Activated CD4-positive, alpha-beta T cell treated with anti-CD3 and anti-CD28 coated beads, Interleukin-2, Interleukin-6, amounts not matched to agents 100 ng/mL and 50 ng/mL, durations not matched to agents 16 hours and 8 hours (primary cell): Measurements from ENCODE around the gene UBR3.
A peak's percentile ranks its signal among the peaks of the same experiment; 100 is the strongest.
"Not testable (repeated sequence)": the region's sequence is repeated elsewhere in the genome, so short reads cannot be mapped to it uniquely, and the experiment has no call there.

ENCODE experiments used
- DNase-seq: peaks from one replicate; pipeline ENCODE4 v3.0.0-alpha.2; 2020

The UBR3 gene

DNA sequence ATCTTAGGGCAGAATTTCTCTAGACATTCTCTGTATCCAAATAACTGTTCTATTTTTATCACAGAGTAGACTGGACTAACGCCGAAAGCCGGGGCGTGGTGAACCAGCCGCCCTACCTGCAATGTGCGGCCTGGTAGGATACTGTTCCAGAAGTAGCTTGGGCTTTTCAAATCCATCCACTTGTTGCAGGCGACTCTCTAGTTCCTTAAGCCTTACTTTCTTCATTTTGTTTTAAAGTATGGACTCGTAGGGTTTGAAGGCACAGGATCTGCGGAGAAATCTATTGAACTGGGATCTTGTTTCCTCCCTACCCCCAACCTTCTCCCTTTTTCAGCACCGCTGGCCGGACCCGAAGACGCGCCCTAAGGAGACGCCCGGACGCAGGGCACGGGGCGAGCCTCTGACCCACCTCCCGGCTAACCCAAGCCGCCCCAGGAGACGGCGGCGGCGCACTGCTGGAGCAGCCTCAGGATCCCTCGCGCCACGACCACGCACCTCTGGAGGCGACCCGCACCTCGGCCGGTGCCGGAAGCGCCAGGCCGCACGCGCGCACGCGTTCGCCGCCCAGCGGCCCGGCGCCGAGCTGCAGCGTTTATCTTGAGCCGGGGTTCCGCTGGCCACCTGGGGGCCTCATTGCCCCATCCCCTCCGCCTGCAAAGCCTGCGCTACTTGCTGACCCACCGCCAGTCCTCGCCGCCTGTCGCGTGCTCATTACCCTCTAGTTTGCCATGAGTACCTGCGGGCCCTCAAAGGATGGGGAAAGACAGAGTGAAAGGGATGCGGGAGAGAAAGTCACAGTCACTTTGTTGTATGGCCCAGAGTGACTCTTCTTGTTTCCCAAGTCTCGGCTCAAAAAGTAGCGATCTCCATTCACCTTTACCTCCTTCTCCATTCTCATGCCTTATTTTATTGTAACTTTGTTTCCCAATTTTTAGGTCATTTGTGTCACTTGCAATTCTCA is 2.6 kb upstream of the UBR3 start, which contains the start of gene METTL5:
Gene METTL5, minus strand, starts transcription at position 533 of the 961 bp plus-strand sequence. Its CDS starts 308 bp downstream, at position 225.
- DNase-seq = peak; percentile 91

DNA sequence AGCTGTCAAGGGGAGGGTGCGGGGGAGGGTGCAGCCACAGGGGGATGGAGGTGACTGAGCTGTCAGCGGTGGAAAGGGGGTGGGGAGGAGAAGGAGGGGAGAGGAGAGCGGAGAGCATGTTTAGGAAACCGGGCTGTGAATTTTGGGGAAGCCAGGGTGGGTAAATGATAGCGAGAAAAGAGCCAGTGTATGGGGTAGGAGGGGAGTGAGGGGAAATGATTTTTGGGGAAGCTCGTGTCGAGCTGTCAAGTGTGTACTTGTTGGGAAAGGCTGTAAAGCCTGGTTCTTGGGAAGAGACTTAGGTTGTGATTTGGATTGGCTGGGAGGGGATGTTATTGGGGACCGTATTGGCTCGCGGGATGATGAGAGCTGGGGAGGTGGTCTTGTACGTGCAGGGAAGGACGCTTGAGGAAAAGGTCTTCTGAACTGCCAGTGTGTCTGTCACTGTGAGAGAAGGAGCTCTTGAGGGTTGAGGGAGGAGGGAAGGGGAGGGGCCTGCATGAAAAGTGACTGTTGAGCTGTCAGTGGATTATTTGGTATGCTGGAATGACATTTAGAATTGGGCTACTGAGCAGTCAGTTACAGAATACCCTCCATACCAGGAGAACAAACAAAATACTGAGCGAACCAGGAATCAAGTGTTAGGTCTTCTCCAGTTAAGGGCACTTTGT is 1.0 kb downstream of the UBR3 start:
- DNase-seq = peak; percentile 61

DNA sequence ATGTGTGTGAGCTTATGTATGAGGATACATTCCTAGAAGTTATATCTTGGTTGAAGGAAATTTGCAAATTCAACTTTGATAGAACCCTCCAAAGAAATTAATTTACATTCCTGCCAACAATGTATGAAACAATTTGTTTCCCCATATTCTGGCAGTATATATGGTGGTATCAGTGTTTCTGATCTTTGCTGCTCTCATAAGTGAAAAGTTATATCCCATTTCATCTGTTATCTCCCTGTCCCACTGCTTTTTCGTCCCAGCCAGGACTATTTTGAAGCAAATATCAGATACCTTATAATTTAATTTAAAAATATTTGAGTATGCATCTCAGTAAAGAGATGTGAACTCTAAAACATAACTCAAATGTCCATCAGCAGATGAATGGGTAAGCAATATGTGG is 7.1 kb downstream of the UBR3 start:
- DNase-seq = no peak

DNA sequence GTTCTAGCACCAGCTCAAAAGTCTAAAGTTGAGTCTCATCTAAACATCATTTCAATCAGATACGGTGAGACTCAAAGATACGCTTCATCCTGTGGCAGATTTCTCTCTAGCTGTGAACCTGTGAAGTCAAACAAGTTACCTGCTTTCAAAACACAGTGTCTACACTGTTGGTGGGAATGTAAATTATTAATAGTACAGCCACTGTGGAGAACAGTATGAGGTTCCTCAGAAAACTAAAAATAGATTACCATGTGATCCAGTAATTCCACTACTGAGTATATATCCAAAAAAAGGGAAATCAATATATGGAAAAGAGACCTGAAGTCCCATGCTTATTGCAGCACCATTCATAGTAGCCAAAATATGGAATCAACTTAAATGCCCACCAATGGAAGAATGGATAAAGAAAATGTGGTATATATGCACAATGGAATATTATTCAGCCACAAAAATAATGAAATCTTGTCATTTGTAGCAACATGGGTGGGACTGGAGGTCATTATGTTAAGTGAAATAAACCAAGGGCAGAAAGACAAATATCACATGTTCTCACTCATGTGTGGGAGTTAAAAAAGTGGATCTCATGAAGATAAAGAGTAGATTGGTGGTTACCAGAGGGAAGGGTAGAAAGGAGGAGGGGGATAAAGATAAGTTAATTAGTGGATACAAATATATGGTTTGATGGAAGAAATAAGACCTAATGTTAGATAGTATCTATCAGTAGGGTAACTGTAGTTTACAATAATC is 11.7 kb downstream of the UBR3 start:
- no peak for DNase-seq

DNA sequence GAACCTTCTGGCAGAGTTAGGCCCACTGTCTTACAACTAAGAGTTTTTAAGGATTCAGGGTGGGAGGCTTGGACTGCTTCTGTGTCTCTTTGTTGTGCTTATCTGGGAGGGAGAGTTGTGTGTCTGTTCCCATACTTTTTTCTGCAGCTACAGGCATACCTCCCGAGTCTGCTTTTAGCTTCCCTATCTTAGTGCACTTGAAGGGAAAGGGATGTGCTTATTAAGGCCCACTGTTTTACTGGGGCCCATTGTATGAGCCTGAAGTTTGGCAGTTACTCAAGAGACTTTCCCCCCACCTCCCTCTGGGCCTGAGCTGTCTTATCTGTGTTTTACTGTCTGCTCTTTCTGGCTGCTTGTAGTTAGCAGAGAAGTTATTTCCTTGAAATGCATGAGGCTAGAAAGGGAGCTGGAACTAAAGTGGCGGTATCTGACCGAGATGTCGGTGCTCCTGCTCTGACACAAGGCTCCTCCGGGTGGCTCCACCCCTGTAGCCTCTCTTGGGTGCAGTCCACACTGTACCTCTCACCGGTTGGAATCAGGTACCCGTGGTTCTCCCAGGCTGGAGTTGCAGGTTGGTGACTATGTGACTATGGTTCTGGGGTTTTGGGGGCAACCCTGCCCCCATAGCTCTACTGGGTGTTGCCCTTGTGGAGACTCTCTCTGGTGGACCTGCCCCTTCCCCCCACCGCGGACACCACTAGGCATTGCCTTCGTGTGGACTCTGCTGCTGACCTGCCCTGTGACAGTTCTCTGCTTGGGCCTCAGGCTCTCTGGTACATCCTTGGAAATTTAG is 12.9 kb downstream of the UBR3 start:
- DNase-seq = no peak

DNA sequence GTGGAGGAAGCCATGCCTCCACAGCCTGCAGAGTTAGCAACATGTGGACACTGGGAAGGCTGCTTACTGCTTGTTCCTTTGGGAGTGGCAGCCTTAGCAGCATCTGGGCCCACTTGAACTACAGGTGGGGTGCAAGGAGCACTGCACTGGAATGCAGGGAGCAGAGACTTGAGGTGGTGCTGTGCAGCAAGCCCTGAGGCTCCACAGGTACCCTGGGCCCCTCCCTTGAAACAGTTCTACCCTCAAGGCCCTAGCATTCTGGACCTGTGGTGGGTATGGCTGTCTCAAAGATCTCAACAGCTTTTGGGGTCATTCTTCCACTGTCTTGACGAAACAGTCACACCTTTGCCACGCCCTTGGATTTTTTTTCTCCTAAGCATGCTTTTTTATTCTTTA is 13.5 kb downstream of the UBR3 start:
- no peak for DNase-seq

DNA sequence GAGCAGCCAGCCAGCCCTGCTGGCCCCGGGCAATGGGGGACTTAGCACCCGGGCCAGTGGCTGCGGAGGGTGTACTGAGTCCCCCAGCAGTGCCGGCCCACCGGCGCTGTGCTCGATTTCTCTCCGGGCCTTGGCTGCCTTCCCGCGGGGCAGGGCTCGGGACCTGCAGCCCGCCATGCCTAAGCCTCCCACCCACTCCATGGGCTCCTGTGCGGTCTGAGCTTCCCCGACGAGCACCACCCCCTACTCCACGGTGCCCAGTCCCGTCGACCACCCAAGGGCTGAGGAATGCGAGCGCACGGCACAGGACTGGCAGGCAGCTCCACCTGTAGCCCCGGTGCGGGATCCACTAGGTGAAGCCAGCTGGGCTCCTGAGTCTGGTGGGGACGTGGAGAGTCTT is 14.4 kb downstream of the UBR3 start:
- not testable (repeated sequence) for DNase-seq

DNA sequence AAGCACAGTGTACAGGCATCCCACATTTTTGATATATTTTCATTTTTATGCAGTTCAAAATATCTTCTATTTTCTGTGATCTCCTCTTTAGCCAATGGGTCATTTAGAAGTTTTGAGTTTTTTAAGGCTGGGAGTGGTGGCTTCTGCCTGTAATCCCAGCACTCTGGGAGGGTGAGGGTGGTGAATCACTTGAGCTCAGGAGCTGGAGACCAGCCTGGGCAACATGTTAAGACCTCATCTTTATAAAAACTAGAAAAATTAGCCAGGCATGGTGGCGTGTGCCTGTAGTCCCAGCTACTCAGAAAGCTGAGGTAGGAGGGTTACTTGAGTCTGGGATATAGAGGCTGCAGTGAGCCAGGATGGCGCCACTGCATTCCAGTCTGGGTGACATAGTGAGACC is 17.8 kb downstream of the UBR3 start:
- DNase-seq = no peak

DNA sequence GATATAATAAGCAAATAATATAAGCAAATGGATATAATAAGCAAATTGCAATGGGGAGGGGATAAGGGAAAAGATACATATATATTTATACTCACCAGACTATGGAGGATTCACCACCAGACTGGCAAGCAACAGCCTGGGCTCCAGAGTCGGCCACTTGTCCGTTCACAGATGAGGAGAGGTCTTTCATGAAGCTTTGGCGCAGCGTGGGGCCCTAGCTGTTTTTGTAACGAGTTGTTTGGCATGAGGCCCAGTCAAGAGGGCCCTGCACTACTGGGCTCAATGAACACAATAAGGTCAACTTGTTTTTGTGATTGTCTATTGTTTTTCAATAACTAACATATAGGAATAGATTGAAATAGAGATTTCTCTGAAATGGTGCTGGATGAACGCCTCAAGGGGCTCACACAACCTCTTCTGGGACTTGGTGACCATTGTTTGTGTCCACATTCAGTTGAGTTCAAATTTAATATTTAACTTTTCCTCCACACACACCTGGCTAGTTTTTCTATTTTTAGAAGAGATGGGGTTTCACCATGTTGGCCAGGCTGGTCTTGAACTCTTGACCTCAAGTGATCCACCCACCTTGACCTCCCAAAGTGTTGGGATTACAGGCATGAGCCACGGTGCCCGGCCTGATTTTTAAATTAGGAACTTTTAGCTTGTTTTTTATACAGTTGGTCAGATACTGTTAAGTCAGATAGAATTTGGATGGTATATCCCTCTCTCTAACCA is 21.9 kb downstream of the UBR3 start:
- not testable (repeated sequence) for DNase-seq

DNA sequence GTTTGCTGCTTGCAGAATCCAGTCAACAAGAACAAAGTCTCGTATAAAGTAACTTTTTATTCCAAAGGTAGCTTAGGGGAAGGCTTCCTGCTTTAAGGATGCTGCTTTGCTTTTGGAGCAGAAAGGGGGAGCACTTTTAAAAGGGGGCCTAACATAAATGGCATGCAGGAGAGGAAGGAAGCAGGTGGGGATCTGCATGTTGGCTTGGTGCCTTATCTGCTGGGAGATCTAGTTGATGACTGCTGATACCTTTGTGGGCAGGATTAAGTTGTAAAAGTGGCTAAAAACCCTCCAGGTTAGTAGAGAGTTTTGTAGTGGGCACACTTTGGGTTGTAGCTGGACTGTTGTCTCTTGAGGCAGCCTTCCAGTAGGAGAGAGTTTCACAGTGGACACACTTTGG is 22.5 kb downstream of the UBR3 start:
- no peak for DNase-seq

DNA sequence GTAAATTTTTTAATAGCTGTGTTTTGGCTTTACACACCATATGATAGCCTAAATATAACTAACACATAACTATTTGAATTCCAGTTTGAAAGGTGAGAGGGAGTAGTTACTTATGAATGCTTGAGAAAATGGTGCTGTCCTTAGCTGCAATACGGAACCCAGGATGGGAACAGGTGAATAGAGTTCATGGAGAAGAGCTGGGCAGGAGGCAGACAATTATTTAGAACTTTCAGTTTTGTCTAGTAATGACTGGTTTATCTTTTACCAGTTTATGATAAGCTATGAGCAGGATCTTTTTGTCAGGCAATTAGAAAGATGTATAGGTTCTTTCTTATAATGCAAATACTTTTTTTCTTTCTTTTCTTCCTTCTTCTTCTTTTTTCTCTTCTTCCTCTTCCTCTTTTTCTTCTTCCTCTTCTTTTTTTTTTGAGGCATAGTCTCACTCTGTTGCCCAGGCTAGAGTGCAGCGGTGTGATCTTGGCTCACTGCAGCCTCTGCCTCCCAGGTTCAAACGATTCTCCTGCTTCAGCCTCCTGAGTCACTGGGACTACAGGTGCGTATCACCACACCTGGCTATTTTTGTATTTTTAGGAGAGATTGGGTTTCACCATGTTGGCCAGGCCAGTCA is 25.9 kb downstream of the UBR3 start:
- no peak for DNase-seq

DNA sequence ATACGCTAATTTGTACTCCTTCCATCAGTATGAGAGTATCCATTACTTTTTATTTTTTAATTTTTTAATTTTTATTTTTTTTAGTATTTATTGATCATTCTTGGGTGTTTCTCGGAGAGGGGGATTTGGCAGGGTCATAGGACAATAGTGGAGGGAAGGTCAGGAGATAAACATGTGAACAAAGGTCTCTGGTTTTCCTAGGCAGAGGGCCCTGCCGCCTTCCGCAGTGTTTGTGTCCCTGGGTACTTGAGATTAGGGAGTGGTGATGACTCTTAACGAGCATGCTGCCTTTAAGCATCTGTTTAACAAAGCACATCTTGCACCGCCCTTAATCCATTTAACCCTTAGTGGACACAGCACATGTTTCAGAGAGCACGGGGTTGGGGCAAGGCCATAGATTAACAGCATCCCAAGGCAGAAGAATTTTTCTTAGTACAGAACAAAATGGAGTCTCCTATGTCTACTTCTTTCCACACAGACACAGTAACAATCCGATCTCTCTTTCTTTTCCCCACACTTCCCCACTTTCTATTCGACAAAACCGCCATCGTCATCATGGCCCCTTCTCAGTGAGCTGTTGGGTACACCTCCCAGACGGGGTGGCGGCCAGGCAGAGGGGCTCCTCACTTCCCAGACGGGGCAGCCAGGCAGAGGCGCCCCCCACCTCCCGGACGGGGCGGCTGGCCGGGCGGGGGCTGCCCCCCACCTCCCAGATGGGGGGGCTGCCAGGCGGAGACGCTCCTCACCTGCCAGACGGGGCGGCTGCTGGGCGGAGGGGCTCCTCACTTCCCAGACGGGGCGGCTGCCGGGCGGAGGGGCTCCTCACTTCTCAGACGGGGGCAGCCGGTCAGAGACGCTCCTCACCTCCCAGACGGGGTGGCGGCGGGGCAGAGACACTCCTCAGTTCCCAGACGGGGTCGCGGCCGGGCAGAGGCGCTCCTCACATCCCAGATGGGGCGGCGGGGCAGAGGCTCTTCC is 28.3 kb downstream of the UBR3 start:
- not testable (repeated sequence) for DNase-seq

DNA sequence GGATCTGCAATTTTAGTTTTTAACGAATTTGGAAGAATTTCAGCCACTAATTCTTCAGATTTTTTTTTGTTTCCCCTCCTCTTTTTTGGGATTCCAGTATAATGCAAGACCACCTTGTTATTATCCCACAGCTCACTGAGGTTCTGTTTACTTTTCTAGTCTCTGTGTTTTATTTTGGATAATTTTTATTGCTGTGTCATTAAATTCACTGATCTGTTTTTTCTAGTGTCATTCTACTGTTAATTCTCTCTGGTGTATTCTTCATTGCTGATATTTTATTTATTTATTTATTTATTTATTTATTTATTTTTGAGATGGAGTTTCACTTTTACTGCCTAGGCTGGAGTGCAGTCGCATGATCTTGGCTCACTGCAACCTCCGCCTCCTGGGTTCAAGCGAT is 32.2 kb downstream of the UBR3 start:
- DNase-seq = no peak

DNA sequence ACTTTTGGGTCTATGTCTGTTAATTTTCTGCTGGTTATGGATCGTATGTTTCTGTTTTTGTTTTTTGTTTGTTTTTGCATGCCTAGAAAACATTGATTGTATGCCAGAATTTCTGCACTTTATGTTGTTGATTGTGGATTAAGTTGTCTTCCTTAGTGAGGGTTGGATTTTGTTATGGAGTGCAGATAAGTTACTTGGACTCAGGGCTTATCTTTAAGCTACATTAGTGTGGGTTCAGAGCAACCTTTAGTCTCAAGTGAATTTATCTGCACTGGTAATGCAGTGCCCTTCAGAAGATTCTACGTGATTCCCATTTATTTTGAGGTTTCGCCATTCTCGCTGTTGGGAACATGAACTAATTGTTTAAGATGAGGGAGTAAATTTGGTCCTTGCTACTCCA is 32.9 kb downstream of the UBR3 start:
- DNase-seq = no peak

DNA sequence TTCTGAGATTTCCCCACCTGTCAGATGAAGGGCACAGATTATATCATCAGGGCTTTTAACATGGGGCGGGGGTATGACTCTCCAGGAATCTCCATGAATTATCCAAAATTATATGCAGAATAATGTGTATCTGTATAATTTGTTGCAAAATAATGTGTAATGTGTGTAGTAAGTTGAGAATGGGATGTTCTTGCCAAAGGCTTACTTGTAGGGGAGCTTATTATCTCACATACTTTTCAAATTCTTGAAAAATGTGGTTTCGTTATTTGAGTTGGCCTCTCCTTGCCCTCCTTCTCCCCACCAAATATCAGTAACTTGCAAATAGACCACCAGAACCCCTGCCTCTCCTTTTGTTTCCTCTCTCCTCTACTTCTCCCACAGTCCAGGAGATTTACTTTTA is 35.6 kb downstream of the UBR3 start:
- no peak for DNase-seq

DNA sequence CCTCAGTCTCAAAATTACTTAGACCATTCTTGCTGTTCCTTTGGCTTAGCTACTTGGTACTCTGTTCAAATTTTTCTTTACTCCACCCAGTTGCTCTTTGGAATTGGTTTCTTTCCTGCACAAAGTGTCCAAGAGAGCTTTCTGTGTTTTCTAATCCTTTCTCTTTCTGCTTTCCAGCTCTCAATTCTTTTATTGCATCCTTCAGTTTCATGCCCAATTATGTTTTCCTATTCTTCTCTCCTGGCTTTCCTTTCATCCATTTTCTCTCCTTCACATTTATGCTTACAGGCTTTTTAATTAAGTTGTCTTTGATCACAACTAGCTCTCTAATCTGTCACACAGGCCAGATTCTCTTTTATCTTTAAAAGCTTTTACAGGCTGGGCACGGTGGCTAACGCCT is 38.2 kb downstream of the UBR3 start:
- no peak for DNase-seq

DNA sequence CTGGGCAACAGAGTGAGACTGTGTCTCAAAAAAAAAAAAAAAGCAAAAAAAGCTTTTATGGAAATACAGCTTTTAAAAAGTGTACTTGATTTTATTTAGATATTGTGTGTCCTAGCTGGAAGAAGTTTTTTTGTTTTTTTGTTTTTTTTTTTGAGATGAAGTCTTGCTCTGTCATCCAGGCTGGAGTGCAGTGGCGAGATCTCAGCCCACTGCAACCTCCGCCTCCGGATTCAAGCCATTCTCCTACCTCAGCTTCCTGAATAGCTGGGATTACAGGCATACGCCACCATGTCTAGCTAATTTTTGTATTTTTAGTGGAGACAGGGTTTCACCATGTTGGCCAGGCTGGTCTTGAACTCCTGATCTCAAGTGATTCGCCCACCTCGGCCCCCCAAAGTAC is 39.0 kb downstream of the UBR3 start:
- not testable (repeated sequence) for DNase-seq

DNA sequence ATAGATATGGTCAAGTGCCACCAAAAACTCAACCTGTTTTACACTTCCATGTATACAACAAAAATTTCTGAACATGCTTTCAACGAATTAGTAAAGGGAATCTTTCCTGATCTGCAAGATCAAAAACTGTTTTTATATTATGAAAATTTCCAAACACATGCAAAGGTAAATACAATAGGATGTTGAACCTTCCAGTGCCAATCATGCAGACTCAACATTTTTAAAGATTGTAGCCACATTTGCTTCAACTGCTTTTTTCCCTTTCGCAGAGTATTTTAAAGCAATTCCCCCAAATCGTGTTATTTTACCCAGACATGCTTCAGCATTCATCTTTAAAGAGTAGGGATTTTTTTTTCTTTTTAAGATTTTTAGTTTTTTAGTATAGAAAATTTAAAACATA is 40.3 kb downstream of the UBR3 start:
- DNase-seq = no peak

DNA sequence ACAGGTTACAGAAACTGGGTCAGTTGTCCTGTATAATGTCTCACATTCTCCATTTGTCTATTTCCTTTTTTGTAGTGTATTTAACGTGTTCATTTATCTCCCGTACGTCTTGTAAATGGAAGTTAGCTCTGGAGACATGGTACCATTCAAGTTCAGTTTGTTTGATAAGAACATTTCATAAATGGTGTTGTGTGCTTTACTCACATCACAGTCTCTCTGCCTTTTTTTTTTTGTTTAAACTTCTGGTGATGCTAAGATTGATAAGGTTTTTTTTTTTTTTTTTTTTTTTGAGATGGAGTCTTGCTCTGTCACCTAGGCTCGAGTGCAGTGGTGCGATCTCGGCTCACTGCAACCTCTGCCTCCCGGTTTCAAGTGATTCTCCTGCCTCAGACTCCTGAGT is 41.7 kb downstream of the UBR3 start:
- DNase-seq = no peak

DNA sequence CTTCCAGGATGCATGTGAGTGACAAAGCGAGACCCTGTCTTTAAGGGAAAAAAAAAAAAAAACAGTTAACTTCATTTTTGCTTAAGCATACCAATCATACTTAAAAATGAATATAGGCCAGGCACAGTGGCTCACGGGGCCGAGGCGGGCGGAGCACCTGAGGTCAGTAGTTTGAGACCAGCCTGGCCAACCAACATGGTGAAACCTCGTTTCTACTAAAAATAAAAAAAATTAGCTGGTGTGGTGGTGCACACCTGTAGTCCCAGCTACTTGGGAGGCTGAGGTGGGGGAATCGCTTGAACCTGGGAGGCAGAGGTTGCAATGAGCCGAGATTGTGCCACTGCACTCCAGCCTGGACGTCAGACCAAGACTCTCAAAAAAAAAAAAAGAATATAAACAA is 44.1 kb downstream of the UBR3 start:
- DNase-seq = not testable (repeated sequence)
